Measurements from ENCODE around the gene POMT2. TPM values are rescaled to one million over a fixed set of nuclear protein-coding genes. Genes with fewer than 3 reads are reported as not detected.

The POMT2 gene
- polyA plus RNA-seq, 3 donors from 2014 or later, result 0.36 to 3.1 (median 1.0) TPM

DNA sequence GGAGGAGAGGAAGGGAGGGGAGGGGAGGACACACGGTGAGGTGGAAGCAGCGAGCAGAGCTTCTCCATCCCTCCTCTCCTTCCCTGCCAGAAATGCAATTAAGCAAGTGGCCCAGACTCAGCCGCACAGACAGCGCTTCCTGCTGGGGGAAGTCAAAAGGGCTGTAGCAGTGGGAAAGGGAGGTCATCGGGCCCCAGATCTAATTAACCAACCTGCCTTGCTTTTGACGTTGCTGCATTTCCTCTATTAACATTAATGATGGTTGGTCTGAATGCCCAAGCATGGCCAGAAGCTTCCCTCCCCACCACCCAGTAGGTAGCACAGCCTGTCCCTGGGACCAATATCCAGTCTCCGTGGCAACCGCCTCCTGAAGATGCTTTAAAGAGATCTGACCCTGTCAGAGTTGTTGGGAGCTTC is 45.1 kb downstream of the POMT2 start:
- Mint-ChIP-seq H3K27me3 (ENCODE audit: low read depth in 3 of 3) (peaks cover 2 to 4% (median 3%) of the 10 kb centered on the region in 3 donors), H3K4me3 (no peak overlapping the region), H3K9me3 (peaks cover 0 to 3% (median 0%) of the 10 kb centered on the region in 6 donors), H3K27ac (no peak overlapping the region), H3K36me3 (peaks cover 0 to 3% (median 0%) of the 10 kb centered on the region in 3 donors), H3K4me1 (no peaks in the 10 kb centered on the region)
- DNase-seq, result no peak

GRCh38 chr14:77275041-77275580 is 45.6 kb downstream of the POMT2 start:
- no peak for DNase-seq
- Mint-ChIP-seq H3K27ac (no peak overlapping the region), H3K4me3 (no peak overlapping the region), H3K36me3 (peaks cover 0 to 3% (median 0%) of the 10 kb centered on the region in 3 donors), H3K27me3 (ENCODE audit: low read depth in 3 of 3) (peaks cover 2 to 4% (median 4%) of the 10 kb centered on the region in 3 donors), H3K4me1 (no peaks in the 10 kb centered on the region), H3K9me3 (peaks cover 0 to 3% (median 0%) of the 10 kb centered on the region in 6 donors)

DNA sequence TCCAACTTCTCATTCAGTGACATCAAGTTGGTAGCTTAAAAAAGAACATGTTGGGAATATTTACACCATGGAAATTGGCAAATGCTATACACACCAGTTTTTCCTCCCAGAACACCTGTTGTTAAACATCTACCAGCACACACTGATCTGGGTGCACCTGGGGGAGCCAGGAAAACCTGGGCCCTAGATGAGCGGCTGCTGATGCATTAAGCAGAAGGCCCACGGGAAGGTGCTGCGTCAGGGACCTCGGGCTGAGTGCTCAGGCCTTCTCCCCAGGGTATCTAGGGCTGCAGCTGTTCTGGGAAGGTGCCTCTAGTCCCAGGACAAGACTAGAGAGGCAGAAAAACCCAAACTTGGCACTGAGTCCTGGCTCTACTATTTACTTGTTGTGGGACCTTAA is 46.9 kb downstream of the POMT2 start:
- H3K27ac Mint-ChIP-seq, result no peak overlapping the region
- H3K4me3 Mint-ChIP-seq, result no peak overlapping the region
- no peaks in the 10 kb centered on the region for H3K4me1 Mint-ChIP-seq
- H3K9me3 Mint-ChIP-seq, result peaks cover 0 to 3% (median 0%) of the 10 kb centered on the region in 6 donors
- DNase-seq, result no peak
- H3K27me3 Mint-ChIP-seq (ENCODE audit: low read depth in 3 of 3), result peaks cover 4 to 8% (median 5%) of the 10 kb centered on the region in 3 donors
- no peaks in the 10 kb centered on the region for H3K36me3 Mint-ChIP-seq

DNA sequence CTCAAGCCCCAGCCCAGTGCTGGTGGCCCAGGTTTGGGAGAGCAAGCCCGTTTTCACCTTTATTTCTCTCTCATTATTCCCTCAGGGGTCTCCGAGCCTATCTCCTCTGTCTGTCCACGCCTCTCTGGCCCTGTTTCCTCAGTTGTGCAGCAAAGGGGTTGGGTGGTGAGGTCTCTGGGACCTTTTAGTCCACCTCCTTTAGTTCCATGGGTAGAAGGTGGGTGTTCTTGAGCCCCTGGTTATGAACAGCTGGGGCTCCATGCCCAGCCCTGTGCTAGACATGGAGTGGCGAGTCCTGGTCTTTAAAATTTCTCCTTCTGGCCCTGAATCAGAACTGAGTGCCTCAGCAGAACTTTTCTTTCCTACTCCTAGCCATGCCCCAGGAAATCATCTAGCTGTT is 48.4 kb downstream of the POMT2 start:
- Mint-ChIP-seq H3K36me3 (no peaks in the 10 kb centered on the region), H3K4me1 (no peaks in the 10 kb centered on the region), H3K4me3 (no peak overlapping the region), H3K9me3 (peaks cover 0 to 3% (median 0%) of the 10 kb centered on the region in 6 donors), H3K27ac (no peak overlapping the region), H3K27me3 (ENCODE audit: low read depth in 3 of 3) (peaks cover 4 to 8% (median 5%) of the 10 kb centered on the region in 3 donors)
- no peak for DNase-seq

DNA sequence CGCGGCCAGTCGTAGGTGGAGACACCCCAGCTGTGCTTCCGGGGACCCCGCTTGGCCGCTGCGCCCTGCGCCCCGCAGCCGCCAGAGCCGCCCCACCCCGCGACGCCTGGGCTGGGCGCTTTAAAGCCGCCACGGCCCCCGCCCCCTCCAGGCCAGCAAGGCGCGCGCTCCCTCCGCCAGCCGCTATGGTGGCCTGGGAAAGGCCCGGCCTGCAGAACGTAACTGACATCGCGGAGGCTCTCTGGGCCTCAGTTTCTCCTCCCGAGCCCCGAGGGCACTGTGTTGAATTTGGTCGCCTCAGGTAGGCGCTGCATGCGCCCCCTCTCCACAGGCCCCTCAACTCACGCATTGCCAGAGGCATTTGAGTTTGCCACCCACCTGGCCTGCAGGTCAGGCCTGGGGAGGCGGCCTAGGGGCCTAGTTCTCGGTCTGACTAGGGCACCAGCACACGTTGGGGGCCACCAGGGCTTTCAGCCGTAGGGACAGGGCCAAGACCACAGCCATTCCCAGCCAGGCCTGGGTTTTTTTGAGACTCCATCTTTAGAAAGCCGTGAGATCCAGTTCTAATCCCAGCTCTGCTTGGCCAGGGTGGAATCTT is 49.5 kb downstream of the POMT2 start, which contains the start of gene NGB:
Gene NGB (minus strand): TSS at position 94 of the 598 bp plus-strand sequence. CDS start 269 bp downstream, outside the sequence.
- H3K4me3 Mint-ChIP-seq, result no peak within 1 kb of the TSS
- no peaks in the 10 kb centered on the region for H3K4me1 Mint-ChIP-seq
- DNase-seq, result no peak
- H3K36me3 Mint-ChIP-seq, result no peaks in the 10 kb centered on the region
- peaks cover 0 to 3% (median 0%) of the 10 kb centered on the region in 6 donors for H3K9me3 Mint-ChIP-seq
- H3K27ac Mint-ChIP-seq, result no peak within 1 kb of the TSS
- H3K27me3 Mint-ChIP-seq (ENCODE audit: low read depth in 3 of 3), result peaks cover 4 to 8% (median 5%) of the 10 kb centered on the region in 3 donors

- Mint-ChIP-seq H3K36me3 (no peaks in the 10 kb centered on the region), H3K27me3 (ENCODE audit: low read depth in 3 of 3) (peaks cover 4 to 8% (median 5%) of the 10 kb centered on the region in 3 donors), H3K27ac (no peak overlapping the region), H3K4me3 (no peak overlapping the region), H3K9me3 (peaks cover 0 to 3% (median 0%) of the 10 kb centered on the region in 6 donors), H3K4me1 (no peaks in the 10 kb centered on the region)
- no peak for DNase-seq
Observed at GRCh38 chr14:77270361-77271112, 50.1 kb downstream of the POMT2 start.

- H3K4me3 Mint-ChIP-seq, result no peak overlapping the region
Observed at GRCh38 chr14:77268989-77269600, 51.6 kb downstream of the POMT2 start.

GRCh38 chr14:77267937-77268699 is 52.6 kb downstream of the POMT2 start:
- no peak overlapping the region for H3K4me3 Mint-ChIP-seq
- H3K27ac Mint-ChIP-seq, result no peak overlapping the region
- DNase-seq, result no peak
- peaks cover 4 to 8% (median 5%) of the 10 kb centered on the region in 3 donors for H3K27me3 Mint-ChIP-seq (ENCODE audit: low read depth in 3 of 3)
- H3K36me3 Mint-ChIP-seq, result no peaks in the 10 kb centered on the region
- no peaks in the 10 kb centered on the region for H3K4me1 Mint-ChIP-seq
- peaks cover 0 to 3% (median 0%) of the 10 kb centered on the region in 6 donors for H3K9me3 Mint-ChIP-seq

More at GRCh38 chr14:77268989-77269600, 51.6 kb downstream of the POMT2 start:
- Mint-ChIP-seq H3K4me1 (no peaks in the 10 kb centered on the region), H3K27ac (no peak overlapping the region), H3K9me3 (peaks cover 0 to 3% (median 0%) of the 10 kb centered on the region in 6 donors), H3K27me3 (ENCODE audit: low read depth in 3 of 3) (peaks cover 4 to 8% (median 5%) of the 10 kb centered on the region in 3 donors), H3K36me3 (no peaks in the 10 kb centered on the region)
- no peak for DNase-seq

DNA sequence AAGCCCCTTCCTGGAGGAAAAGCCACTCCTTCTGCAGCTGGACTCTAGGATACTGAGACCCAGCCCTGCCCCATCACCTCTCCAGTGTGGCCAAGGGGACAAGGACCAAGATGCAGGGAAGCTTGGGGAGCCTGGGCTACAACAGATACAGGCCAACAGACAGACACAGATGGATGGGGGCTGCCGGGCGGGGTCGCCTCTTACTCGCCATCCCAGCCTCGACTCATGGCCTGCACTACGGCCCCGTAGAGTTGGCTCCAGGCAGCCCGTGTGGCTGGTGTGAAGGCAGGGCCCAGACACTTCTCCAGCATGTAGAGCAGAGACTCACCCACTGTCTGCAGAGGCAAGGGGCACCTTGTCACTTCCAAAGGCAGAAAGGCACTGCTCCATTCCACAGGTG is 54.3 kb downstream of the POMT2 start:
- no peak for DNase-seq
- H3K27me3 Mint-ChIP-seq (ENCODE audit: low read depth in 3 of 3), result peaks cover 2 to 9% (median 5%) of the 10 kb centered on the region in 3 donors
- no peak overlapping the region for H3K27ac Mint-ChIP-seq
- H3K4me1 Mint-ChIP-seq, result no peaks in the 10 kb centered on the region
- peaks cover 0 to 1% (median 0%) of the 10 kb centered on the region in 6 donors for H3K9me3 Mint-ChIP-seq
- H3K36me3 Mint-ChIP-seq, result no peaks in the 10 kb centered on the region
- H3K4me3 Mint-ChIP-seq, result no peak overlapping the region

DNA sequence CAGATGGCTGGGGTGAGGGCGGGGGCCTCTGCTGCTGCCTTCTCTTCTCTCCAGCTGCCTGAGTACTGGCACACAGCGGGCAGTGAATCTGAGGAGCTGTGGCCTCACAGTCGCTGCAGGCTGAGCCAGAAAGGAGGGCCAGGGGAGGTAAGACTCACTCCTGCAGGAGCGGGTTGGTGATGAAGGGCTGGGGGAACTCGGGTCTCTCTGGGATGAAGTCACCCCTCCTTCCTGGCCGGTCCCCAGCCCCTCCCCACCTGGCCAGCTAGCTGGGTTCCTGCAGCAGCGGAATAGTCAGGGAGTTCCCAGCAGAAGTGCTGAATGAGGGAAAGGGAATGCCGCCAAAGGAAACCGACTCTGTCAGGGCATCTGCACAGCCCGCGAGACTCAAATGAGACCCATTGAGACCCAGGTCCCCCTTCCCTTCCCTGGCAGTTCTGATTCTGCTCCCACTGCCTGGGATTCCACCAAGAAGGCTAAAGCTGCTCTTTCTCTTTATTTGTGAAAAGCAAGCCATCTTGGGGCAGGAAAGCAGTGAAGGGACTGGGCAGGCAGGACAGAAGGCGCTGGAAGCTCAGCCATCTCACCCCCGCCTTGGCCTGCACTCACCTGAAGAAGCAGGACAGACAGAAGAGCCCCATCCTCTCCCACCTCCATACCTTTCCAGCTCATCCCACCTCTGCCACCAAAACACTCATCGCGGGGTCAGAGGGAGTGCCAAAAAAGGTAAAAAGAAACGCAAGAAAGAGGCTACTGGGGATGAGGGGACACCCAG is 54.9 kb downstream of the POMT2 start:
- no peak overlapping the region for H3K27ac Mint-ChIP-seq
- DNase-seq, result no peak
- peaks cover 0 to 1% (median 0%) of the 10 kb centered on the region in 6 donors for H3K9me3 Mint-ChIP-seq
- peaks cover 5 to 13% (median 6%) of the 10 kb centered on the region in 3 donors for H3K27me3 Mint-ChIP-seq (ENCODE audit: low read depth in 3 of 3)
- no peaks in the 10 kb centered on the region for H3K36me3 Mint-ChIP-seq
- no peak overlapping the region for H3K4me3 Mint-ChIP-seq
- no peaks in the 10 kb centered on the region for H3K4me1 Mint-ChIP-seq

DNA sequence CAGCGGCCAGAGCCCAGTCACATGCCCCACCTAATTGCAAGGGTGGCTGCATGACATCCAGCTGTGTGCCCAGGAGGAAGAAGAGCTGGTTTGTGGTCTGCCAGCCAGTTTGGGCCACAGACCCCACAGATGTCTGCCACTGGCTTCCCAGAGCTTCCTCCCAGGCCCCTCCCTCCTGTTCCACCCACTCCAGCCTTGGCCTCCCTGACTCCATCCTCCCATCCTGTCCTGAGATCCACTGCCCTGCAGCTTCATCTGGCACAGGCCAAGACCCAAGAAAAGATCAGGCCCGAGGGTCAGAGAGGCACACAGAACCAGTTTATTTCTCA is 55.5 kb downstream of the POMT2 start:
- H3K36me3 Mint-ChIP-seq, result no peaks in the 10 kb centered on the region
- DNase-seq, result no peak
- H3K4me3 Mint-ChIP-seq, result no peak overlapping the region
- H3K27me3 Mint-ChIP-seq (ENCODE audit: low read depth in 3 of 3), result peaks cover 6 to 13% (median 6%) of the 10 kb centered on the region in 3 donors
- H3K4me1 Mint-ChIP-seq, result no peaks in the 10 kb centered on the region
- H3K27ac Mint-ChIP-seq, result no peak overlapping the region
- H3K9me3 Mint-ChIP-seq, result peaks cover 0 to 1% (median 0%) of the 10 kb centered on the region in 6 donors

DNA sequence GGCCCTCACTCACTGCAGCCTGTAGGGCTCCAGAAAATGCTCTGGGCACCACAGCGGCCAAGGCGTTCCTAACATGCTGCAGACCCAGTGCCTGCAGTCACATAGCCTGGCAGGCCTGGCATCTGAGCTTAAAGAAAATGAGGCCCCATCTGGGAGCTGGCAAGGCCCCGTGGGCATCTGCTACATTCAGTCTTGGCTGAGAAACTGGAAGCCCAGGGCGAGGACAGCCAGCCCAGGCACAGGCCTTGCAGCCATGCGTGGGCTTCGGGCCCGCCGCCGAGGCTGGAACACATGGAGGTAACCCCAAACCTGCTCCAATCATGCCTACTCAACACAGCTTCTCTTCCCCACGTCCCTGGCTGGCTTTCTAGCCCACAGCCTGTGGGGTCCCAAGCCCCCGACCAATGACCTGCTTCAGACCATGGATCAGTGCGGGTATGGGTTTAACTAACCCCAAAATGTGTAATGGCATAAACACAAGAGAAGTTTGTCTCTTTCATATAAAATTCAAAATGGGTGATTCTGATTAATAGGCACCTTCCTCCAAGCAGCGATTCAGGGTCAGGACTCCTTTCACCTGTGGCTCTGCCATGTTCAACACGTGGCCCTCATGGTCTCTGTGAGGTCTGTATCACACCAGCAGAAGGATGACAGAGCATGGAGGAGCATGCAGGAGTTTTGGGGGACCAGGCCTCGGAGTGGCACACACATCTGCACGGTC is 56.1 kb downstream of the POMT2 start:
- peaks cover 6 to 9% (median 7%) of the 10 kb centered on the region in 3 donors for H3K27me3 Mint-ChIP-seq (ENCODE audit: low read depth in 3 of 3)
- H3K4me1 Mint-ChIP-seq, result no peaks in the 10 kb centered on the region
- H3K36me3 Mint-ChIP-seq, result no peaks in the 10 kb centered on the region
- no peak for DNase-seq
- no peak overlapping the region for H3K4me3 Mint-ChIP-seq
- H3K27ac Mint-ChIP-seq, result no peak overlapping the region
- H3K9me3 Mint-ChIP-seq, result peaks cover 0 to 1% (median 0%) of the 10 kb centered on the region in 6 donors

Measured in immature natural killer cell (primary cell).